GM10847 (cell line): ENCODE results near the gene RBMS2.

ENCODE experiments used
- POLR2A ChIP-seq: IDR thresholded peaks from 2 replicates; pipeline ENCODE4 v1.6.1; 2011; ENCODE audit not compliant: insufficient read length; ENCODE audit errors: extremely low read depth

RBMS2 gene

DNA sequence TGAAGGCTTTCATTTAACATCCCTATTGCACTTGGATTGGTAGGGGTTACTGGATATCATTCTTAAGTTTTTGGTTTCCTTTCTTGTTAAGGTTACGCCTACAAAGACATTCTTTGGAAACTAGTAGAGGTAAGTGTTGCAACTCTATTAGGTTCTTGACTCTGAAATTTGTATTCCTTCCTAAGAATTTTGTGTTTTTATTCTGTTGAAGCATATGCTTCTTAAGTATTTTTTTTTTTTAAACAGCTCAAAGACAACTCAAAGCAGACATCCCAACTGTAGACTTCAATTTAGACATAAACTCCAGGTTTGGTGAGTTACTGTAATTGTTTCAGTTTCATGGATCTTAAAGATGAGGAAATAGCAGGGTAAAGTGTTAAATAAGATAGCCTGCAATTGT is 1.1 kb upstream of the RBMS2 start:
- TF ChIP-seq POLR2A, result no peak

GRCh38 chr12:56521209-56521589 is 421 bp upstream of the RBMS2 start:
- no peak for TF ChIP-seq POLR2A

DNA sequence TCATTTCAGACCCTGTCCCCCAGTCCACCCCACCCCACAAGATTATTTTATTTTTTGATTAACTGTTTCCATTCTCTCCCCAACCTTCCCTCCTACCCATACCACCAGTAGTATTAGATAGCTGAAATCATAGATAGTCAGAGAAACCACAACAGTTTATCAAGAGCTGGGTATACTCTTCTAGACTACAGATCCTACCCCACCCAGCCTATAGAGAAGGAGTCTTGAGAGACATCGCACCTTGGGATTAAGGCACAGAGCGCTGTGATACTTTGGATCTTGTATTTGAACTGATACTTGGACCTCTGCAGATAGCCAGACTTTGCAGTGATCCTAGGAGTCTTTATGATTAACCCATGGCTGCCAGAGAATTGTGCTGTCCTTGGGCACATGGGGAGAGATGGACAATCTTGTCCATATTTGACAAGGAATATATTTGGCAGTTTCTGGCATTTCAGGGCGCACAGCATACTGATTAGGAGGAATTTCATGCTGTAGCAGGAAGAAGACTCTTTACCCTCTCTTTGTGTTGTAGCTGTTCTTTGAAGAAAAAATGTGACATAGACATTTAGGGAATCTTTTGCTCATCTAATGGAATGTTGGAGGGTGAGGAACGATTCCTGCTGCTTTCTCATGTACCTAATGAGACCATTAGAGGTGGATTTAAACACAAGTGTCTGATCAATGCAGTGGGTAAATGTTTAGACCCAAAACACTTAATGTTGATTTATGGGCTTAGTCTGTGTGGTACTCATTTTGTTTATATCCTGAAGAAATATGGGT is 982 bp downstream of the RBMS2 start:
- TF ChIP-seq POLR2A, result no peak

GRCh38 chr12:56528846-56529245 is 7.2 kb downstream of the RBMS2 start:
- TF ChIP-seq POLR2A, result no peak

- TF ChIP-seq POLR2A, result no peak
Observed at GRCh38 chr12:56529656-56530055, 8.0 kb downstream of the RBMS2 start.

DNA sequence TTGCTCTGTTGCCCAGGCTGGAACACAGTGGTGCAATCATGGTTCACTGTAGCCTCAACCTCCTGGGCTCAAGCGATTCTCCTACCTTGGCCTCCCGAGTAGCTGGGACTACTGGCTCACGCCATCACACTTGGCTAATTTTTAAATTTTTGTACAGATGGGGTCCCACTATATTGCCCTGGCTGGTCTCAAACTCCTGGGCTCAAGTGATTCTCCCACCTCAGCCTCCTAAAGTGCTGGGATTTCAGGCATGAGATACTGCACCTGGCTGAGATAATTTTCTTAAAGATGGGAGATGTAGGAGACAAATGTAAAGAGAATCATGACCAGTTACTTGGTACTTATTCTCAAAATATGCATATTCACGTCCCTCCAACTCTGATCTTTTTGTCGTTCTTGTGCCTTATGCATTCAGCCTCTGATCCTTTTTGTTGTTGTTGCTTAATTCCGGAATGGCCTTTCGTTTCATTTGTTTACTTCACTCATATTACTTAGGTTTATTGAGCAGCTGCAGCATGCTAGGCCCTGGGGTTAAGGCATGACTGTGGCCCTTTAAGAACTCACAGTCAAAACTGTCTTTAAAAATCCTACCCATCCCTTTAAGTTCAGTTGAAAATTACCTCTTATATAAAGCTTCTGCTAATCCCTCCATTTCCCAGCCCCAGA is 8.9 kb downstream of the RBMS2 start:
- TF ChIP-seq POLR2A, result no peak

DNA sequence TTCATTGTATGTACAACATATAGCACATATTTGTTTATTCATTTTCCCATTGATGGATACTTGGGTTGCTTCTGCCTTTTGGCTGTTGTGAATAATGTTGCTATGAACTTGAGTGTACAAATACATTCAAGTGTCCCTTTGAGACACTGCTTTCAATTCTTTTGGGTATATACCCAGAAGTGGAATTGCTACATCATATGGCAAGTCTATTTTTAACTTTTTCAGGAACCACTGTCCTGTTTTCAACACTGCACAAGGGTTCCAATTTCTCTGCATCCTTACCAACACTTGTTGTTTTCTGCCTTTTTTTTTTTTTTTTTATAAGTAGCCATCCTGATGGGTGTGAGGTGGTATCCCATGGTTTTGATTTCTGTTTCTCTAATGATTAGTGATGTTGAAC is 15.9 kb downstream of the RBMS2 start:
- TF ChIP-seq POLR2A, result no peak

- no peak for TF ChIP-seq POLR2A
Observed at GRCh38 chr12:56541631-56542030, 20.0 kb downstream of the RBMS2 start.

GRCh38 chr12:56542164-56542563 is 20.5 kb downstream of the RBMS2 start:
- no peak for TF ChIP-seq POLR2A

DNA sequence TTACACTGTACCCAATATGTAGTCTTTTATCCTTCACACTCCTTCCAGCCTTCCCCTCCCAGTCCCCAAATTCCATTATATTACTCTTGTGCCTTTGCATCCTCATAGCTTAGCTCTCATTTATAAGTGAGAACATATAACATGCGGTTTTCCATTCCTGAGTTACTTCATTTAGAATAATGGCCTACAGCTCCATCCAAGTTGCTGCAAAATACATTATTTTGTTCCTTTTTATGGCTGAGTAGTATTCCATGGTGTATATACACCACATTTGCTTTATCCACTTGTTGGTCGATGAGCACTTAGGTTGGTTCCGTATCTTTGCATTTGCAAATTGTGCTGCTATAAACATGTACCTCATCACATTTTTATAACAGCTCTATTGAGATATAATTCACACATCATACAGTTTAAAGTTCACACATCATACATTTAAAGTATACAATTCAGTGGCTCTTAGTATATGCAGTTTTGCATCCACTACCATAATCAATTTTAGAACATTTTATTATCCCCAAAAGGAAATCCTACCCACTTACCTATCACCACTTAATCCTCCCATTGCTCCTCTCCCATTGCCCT is 23.5 kb downstream of the RBMS2 start:
- TF ChIP-seq POLR2A, result no peak

GRCh38 chr12:56546680-56547079 is 25.1 kb downstream of the RBMS2 start:
- TF ChIP-seq POLR2A, result no peak

- no peak for TF ChIP-seq POLR2A
Observed at GRCh38 chr12:56551070-56551469, 29.4 kb downstream of the RBMS2 start.

- TF ChIP-seq POLR2A, result no peak
Observed at GRCh38 chr12:56565510-56566101, 44.0 kb downstream of the RBMS2 start.

DNA sequence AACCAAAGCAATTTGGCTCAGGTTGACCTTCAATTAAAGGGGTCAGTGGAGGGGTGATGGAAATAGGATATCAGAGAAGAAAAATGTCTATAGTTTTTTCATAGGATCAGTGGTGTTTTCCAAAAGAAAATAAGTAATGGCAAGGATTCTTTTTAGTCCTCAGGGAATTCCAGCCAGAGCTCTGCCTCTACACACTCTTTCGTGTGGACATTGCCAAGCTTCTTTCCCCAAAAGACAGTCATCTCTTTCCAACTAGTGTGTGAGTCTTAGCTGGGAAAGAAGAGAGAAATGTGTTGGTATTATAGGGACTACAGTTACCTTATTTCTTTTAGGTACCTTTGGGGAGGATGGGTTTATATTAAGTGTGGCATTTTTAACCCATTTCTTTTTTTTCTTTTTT is 46.5 kb downstream of the RBMS2 start:
- no peak for TF ChIP-seq POLR2A

GRCh38 chr12:56571121-56571520 is 49.5 kb downstream of the RBMS2 start:
- no peak for TF ChIP-seq POLR2A

DNA sequence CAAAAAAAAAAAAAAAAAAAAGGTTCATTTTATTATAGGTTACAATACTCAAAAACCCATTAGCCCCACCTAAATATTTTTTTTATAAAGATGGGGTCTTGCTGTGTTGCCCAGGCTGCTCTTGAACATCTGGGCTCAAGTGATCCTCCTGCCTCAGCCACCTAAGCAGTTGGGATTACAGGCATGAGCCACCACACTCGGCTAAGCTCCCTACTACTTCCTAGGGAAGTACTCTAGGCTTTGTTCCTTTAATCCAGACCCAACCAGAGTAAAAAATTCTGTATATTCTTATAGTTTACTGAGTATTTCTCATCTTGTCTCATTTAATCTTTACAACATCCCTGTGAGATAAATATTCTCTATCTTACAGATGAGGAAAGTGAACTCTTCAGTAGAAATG is 50.7 kb downstream of the RBMS2 start:
- TF ChIP-seq POLR2A, result no peak
